Spinal cord (tissue), 10 donors: ENCODE data around the gene KCTD12. TPM values are rescaled to one million over a fixed set of nuclear protein-coding genes. Genes with fewer than 3 reads are reported as not detected.
A peak's percentile ranks its signal among the peaks of the same experiment; 100 is the strongest.

Experiments
- DNase-seq, 6 donors: peaks; one replicate each; pipeline versions ENCODE4 v3.0.0 to v3.0.0-alpha.2; 2013 to 2015; ENCODE audit warnings: low spot score in 6 of 6, low read depth in 4 of 6
- H3K27ac ChIP-seq: one replicate; pipeline ENCODE4 v1.5.1; 2013; ENCODE audit warnings: low read depth, low read length, control low read depth
- H3K27me3 ChIP-seq: one replicate; pipeline ENCODE4 v1.6.1; 2013; ENCODE audit warnings: low read length; ENCODE audit not compliant: control insufficient read depth, insufficient read depth
- H3K36me3 ChIP-seq: one replicate; pipeline ENCODE4 v1.6.1; 2013; ENCODE audit warnings: low read length; ENCODE audit not compliant: control insufficient read depth, insufficient read depth
- H3K4me1 ChIP-seq: one replicate; pipeline ENCODE4 v1.6.1; 2013; ENCODE audit warnings: low read length; ENCODE audit not compliant: control insufficient read depth, insufficient read depth
- H3K4me3 ChIP-seq: one replicate; pipeline ENCODE4 v1.5.1; 2013; ENCODE audit warnings: low read depth, low read length, control low read depth
- H3K9me3 ChIP-seq: one replicate; pipeline ENCODE4 v1.6.1; 2013; ENCODE audit warnings: low read length; ENCODE audit not compliant: control insufficient read depth, insufficient read depth
- WGBS: methylation state at CpG from one replicate; pipeline ENCODE4 v1.1.5; 2013; ENCODE audit warnings: missing lambda C conversion rate; ENCODE audit not compliant: insufficient coverage; 5-methylcytosine and 5-hydroxymethylcytosine counted together
- polyA plus RNA-seq, 2 donors: library from polyadenylated mRNA; unstranded; fragments of 120-200 nt; gene quantifications; one replicate each; pipeline ENCODE4 v1.2.1, GENCODE V29; 2013; ENCODE audit not compliant: insufficient read length in 2 of 2
- total RNA-seq, 2 donors: library from RNA; depleted of rRNA in 1 of 2; stranded (reverse); fragments of 120-200 nt in 1 of 2; fragments of >200 nt in 1 of 2; gene quantifications; one replicate each; pipeline versions ENCODE4 v1.2.3 to v1.2.4, GENCODE V29; 2013 to 2014
- donor health status: healthy.

KCTD12 gene
- total and polyA plus RNA-seq, 4 donors: 78.7 to 155 (median 96.2) TPM

- no peaks in the 10 kb centered on the region for H3K36me3 ChIP-seq
- no peak overlapping the region for H3K27ac ChIP-seq
- no peaks in the 10 kb centered on the region for H3K9me3 ChIP-seq
- no peak for DNase-seq
- no peak overlapping the region for H3K4me3 ChIP-seq
- H3K4me1 ChIP-seq: no peaks in the 10 kb centered on the region
- 100% methylated on average over 1 of the region's 4 CpGs for WGBS
- H3K27me3 ChIP-seq: no peaks in the 10 kb centered on the region
Observed at GRCh38 chr13:76851961-76852360, 34.2 kb downstream of the KCTD12 start.

GRCh38 chr13:76849493-76849892 lies 36.7 kb downstream of the KCTD12 start:
- no peaks in the 10 kb centered on the region for H3K9me3 ChIP-seq
- H3K4me3 ChIP-seq: no peak overlapping the region
- no peaks in the 10 kb centered on the region for H3K27me3 ChIP-seq
- no peaks in the 10 kb centered on the region for H3K36me3 ChIP-seq
- no peak for DNase-seq
- WGBS: 83% methylated on average over 6 of the region's 6 CpGs
- H3K4me1 ChIP-seq: no peaks in the 10 kb centered on the region
- no peak overlapping the region for H3K27ac ChIP-seq

GRCh38 chr13:76848596-76848995 lies 37.6 kb downstream of the KCTD12 start:
- Histone ChIP-seq H3K4me3 (no peak overlapping the region), H3K9me3 (no peaks in the 10 kb centered on the region), H3K4me1 (no peaks in the 10 kb centered on the region), H3K27ac (no peak overlapping the region), H3K27me3 (no peaks in the 10 kb centered on the region), H3K36me3 (no peaks in the 10 kb centered on the region)
- WGBS: 25% methylated on average over 2 of the region's 3 CpGs
- DNase-seq: peak in 2 of 6 donors; percentile 65 to 74

GRCh38 chr13:76846363-76846762 lies 39.8 kb downstream of the KCTD12 start:
- no peaks in the 10 kb centered on the region for H3K36me3 ChIP-seq
- no peaks in the 10 kb centered on the region for H3K9me3 ChIP-seq
- H3K27ac ChIP-seq: no peak overlapping the region
- no peaks in the 10 kb centered on the region for H3K27me3 ChIP-seq
- no CpG with 5 or more reads among the region's 4 CpGs for WGBS
- DNase-seq: no peak
- no peak overlapping the region for H3K4me3 ChIP-seq
- no peaks in the 10 kb centered on the region for H3K4me1 ChIP-seq

GRCh38 chr13:76845865-76846264 lies 40.3 kb downstream of the KCTD12 start:
- H3K4me1 ChIP-seq: no peaks in the 10 kb centered on the region
- no peaks in the 10 kb centered on the region for H3K27me3 ChIP-seq
- no peak overlapping the region for H3K27ac ChIP-seq
- WGBS: 75% methylated on average over 1 of the region's 2 CpGs
- DNase-seq: no peak
- H3K36me3 ChIP-seq: no peaks in the 10 kb centered on the region
- no peak overlapping the region for H3K4me3 ChIP-seq
- no peaks in the 10 kb centered on the region for H3K9me3 ChIP-seq

- Histone ChIP-seq H3K9me3 (no peaks in the 10 kb centered on the region), H3K4me1 (no peaks in the 10 kb centered on the region), H3K27ac (no peak overlapping the region), H3K36me3 (no peaks in the 10 kb centered on the region), H3K27me3 (no peaks in the 10 kb centered on the region), H3K4me3 (no peak overlapping the region)
- WGBS: no CpG with 5 or more reads among the region's 3 CpGs
- DNase-seq: no peak
Observed at GRCh38 chr13:76845367-76845766, 40.8 kb downstream of the KCTD12 start.

GRCh38 chr13:76837801-76838200 lies 48.4 kb downstream of the KCTD12 start:
- Histone ChIP-seq H3K36me3 (no peaks in the 10 kb centered on the region), H3K27ac (no peak overlapping the region), H3K4me3 (no peak overlapping the region), H3K4me1 (no peaks in the 10 kb centered on the region), H3K9me3 (no peaks in the 10 kb centered on the region), H3K27me3 (no peaks in the 10 kb centered on the region)
- WGBS: no CpG with 5 or more reads among the region's 1 CpG
- DNase-seq: peak in 3 of 6 donors; percentile 10 to 77 (median 26)

- WGBS: 83% methylated on average over 1 of the region's 1 CpG
- Histone ChIP-seq H3K36me3 (no peaks in the 10 kb centered on the region), H3K4me3 (no peak overlapping the region), H3K27me3 (no peaks in the 10 kb centered on the region), H3K9me3 (no peaks in the 10 kb centered on the region), H3K4me1 (no peaks in the 10 kb centered on the region), H3K27ac (no peak overlapping the region)
- no peak for DNase-seq
Observed at GRCh38 chr13:76836311-76836710, 49.9 kb downstream of the KCTD12 start.

- WGBS: no CpG with 5 or more reads among the region's 8 CpGs
- no peak for DNase-seq
- H3K4me3 ChIP-seq: no peak overlapping the region
Observed at GRCh38 chr13:76833441-76833954, 52.7 kb downstream of the KCTD12 start.

GRCh38 chr13:76832258-76832988 lies 53.8 kb downstream of the KCTD12 start:
- peaks cover 6% of the 10 kb centered on the region for H3K4me1 ChIP-seq
- H3K36me3 ChIP-seq: no peaks in the 10 kb centered on the region
- H3K27ac ChIP-seq: no peak overlapping the region
- H3K4me3 ChIP-seq: no peak overlapping the region
- no peak for DNase-seq
- 93% methylated on average over 3 of the region's 7 CpGs for WGBS
- H3K27me3 ChIP-seq: no peaks in the 10 kb centered on the region
- H3K9me3 ChIP-seq: no peaks in the 10 kb centered on the region

More at GRCh38 chr13:76833441-76833954, 52.7 kb downstream of the KCTD12 start:
- Histone ChIP-seq H3K4me1 (peaks cover 6% of the 10 kb centered on the region), H3K27ac (no peak overlapping the region), H3K9me3 (no peaks in the 10 kb centered on the region), H3K36me3 (no peaks in the 10 kb centered on the region), H3K27me3 (no peaks in the 10 kb centered on the region)
